HepG2 (cell line): ENCODE results near the gene WWC1. TPM values are rescaled to one million over a fixed set of nuclear protein-coding genes. Genes with fewer than 3 reads are reported as not detected.
A peak's percentile ranks its signal among the peaks of the same experiment; 100 is the strongest.

ENCODE experiments used
- ATF3 ChIP-seq: sonication (generic); formaldehyde crosslinking; IDR thresholded peaks from 2 replicates; pipeline ENCODE4 v1.4.0; 2020; ENCODE audit warnings: missing genetic modification reagents
- CENPBD1 ChIP-seq: sonication (generic); formaldehyde crosslinking; IDR thresholded peaks from 2 replicates; pipeline ENCODE4 v1.8.0; 2022; ENCODE audit warnings: missing genetic modification reagents, low read depth, mild to moderate bottlenecking, borderline replicate concordance
- CHCHD3 ChIP-seq: sonication (generic); formaldehyde crosslinking; IDR thresholded peaks from 2 replicates; pipeline ENCODE4 v1.8.0; 2022; ENCODE audit warnings: mild to moderate bottlenecking, missing genetic modification reagents, moderate library complexity
- CHD4 ChIP-seq: fragments of 200-600 bp; sonication (generic); IDR thresholded peaks from 2 replicates; pipeline ENCODE4 v1.7.0; 2017; ENCODE audit warnings: mild to moderate bottlenecking, low read length, borderline replicate concordance
- CSRNP2 ChIP-seq: sonication (generic); formaldehyde crosslinking; conservative IDR thresholded peaks from 2 replicates; pipeline ENCODE4 v1.8.0; 2022; ENCODE audit warnings: low read depth, missing genetic modification reagents
- GATAD1 ChIP-seq: IDR thresholded peaks from 2 replicates; pipeline ENCODE4 v1.6.1; 2016; ENCODE audit warnings: missing genetic modification reagents, missing compliant biosample characterization
- GPN1 ChIP-seq: sonication (generic); formaldehyde crosslinking; IDR thresholded peaks from 2 replicates; pipeline ENCODE4 v1.5.1; 2020; ENCODE audit warnings: missing genetic modification reagents, borderline replicate concordance
- HNRNPUL1 ChIP-seq: fragments of 200-400 bp; formaldehyde crosslinking; IDR thresholded peaks from 2 replicates; pipeline ENCODE4 v1.6.1; 2017; ENCODE audit warnings: low read depth, mild to moderate bottlenecking, low read length, moderate library complexity
- NCOA2 ChIP-seq: sonication (generic); formaldehyde crosslinking; IDR thresholded peaks from 2 replicates; pipeline ENCODE4 v1.8.0; 2022; ENCODE audit warnings: inconsistent platforms
- NFIC ChIP-seq: IDR thresholded peaks from 2 replicates; pipeline ENCODE4 v1.6.1; 2012; ENCODE audit warnings: mild to moderate bottlenecking, low read length, inconsistent platforms
- PPARG ChIP-seq: conservative IDR thresholded peaks from 2 replicates; pipeline ENCODE4 v1.6.1; 2016; ENCODE audit warnings: missing biosample characterization, missing genetic modification reagents
- RAD21 ChIP-seq: fragments of 450-650 bp; formaldehyde crosslinking; IDR thresholded peaks from 2 replicates; pipeline ENCODE4 v1.5.0; 2020; ENCODE audit warnings: mild to moderate bottlenecking
- RFXAP ChIP-seq: sonication (generic); formaldehyde crosslinking; IDR thresholded peaks from 2 replicates; pipeline ENCODE4 v1.4.0; 2020; ENCODE audit warnings: missing genetic modification reagents, borderline replicate concordance
- SMARCC2 ChIP-seq: fragments of 450-650 bp; IDR thresholded peaks from 2 replicates; pipeline ENCODE4 v1.6.1; 2017; ENCODE audit warnings: antibody characterized with exemption, mild to moderate bottlenecking
- SMC3 ChIP-seq: IDR thresholded peaks from 2 replicates; pipeline ENCODE4 v1.6.1; 2011; ENCODE audit warnings: low read length, improper control_type of control experiment
- SOX13 ChIP-seq, 3 experiments: fragments of 450-650 bp in 1 of 3; sonication (generic) in 1 of 3; formaldehyde crosslinking in 1 of 3; IDR thresholded peaks in 2 of 3; conservative IDR thresholded peaks in 1 of 3; 2 replicates each; pipeline versions ENCODE4 v1.5.0 to v1.6.1; 2016 to 2020; ENCODE audit warnings: antibody characterized with exemption in 1 of 3, mild to moderate bottlenecking in 1 of 3, missing compliant biosample characterization in 1 of 3, missing genetic modification reagents in 1 of 3, moderate library complexity in 1 of 3
- THAP8 ChIP-seq: sonication (generic); formaldehyde crosslinking; IDR thresholded peaks from 2 replicates; pipeline ENCODE4 v1.5.1; 2020; ENCODE audit warnings: missing genetic modification reagents, mild to moderate bottlenecking, borderline replicate concordance
- ZFP91 ChIP-seq: sonication (generic); formaldehyde crosslinking; IDR thresholded peaks from 2 replicates; pipeline ENCODE4 v1.9.0; 2022; ENCODE audit warnings: missing genetic modification reagents, mild to moderate bottlenecking, borderline replicate concordance
- ZNF256 ChIP-seq: sonication (generic); formaldehyde crosslinking; conservative IDR thresholded peaks from 2 replicates; pipeline ENCODE4 v1.4.0; 2020; ENCODE audit warnings: missing genetic modification reagents
- ZNF260 ChIP-seq: sonication (generic); formaldehyde crosslinking; IDR thresholded peaks from 2 replicates; pipeline ENCODE4 v1.4.0; 2020; ENCODE audit warnings: missing genetic modification reagents, low read depth, mild to moderate bottlenecking, borderline replicate concordance
- ZNF451 ChIP-seq: sonication (generic); formaldehyde crosslinking; IDR thresholded peaks from 2 replicates; pipeline ENCODE4 v1.5.0; 2020; ENCODE audit warnings: mild to moderate bottlenecking, missing genetic modification reagents
- ZNF616 ChIP-seq: sonication (generic); formaldehyde crosslinking; IDR thresholded peaks from 2 replicates; pipeline ENCODE4 v1.5.0; 2020; ENCODE audit warnings: low read depth, mild to moderate bottlenecking, missing genetic modification reagents
- ZNF704 ChIP-seq: sonication (generic); formaldehyde crosslinking; IDR thresholded peaks from 2 replicates; pipeline ENCODE4 v1.8.1; 2023; ENCODE audit warnings: mild to moderate bottlenecking, inconsistent platforms, moderate library complexity, missing genetic modification reagents, borderline replicate concordance
- ZNF766 ChIP-seq: sonication (generic); formaldehyde crosslinking; IDR thresholded peaks from 2 replicates; pipeline ENCODE4 v1.5.0; 2020; ENCODE audit warnings: missing genetic modification reagents, borderline replicate concordance
- polyA plus RNA-seq, 8 experiments: library from polyadenylated mRNA; depleted of rRNA in 3 of 8; stranded (reverse) in 7 of 8; unstranded in 1 of 8; fragments of >200 nt; fragmentation: Illumina TruSeq in 4 of 8; extraction: Trizol in 4 of 8; gene quantifications; 2 replicates each; pipeline versions ENCODE4 v1.2.1 to v1.2.3, GENCODE V29; 2011 to 2016; ENCODE audit warnings: low read depth in 4 of 8, missing spikeins in 1 of 8, mixed read lengths in 1 of 8; ENCODE audit not compliant: insufficient read depth in 1 of 8
- total RNA-seq, 5 experiments: library from RNA; depleted of rRNA; stranded (reverse); fragments of >200 nt; fragmentation: Illumina TruSeq; extraction: Trizol; gene quantifications; 2 replicates each; pipeline ENCODE4 v1.2.3, GENCODE V29; 2016; ENCODE audit warnings: low read depth in 1 of 5

WWC1 gene
- total and polyA plus RNA-seq, 2 of the 13 experiments (the other 11 are each of a cell fraction or from before 2014, with no cell fraction given): 8.3 to 17.9 TPM

- no peak for TF ChIP-seq SOX13 (IDR thresholded peaks at IDR 0.05)
- TF ChIP-seq SOX13 (CRISPR knock-in tag; conservative IDR thresholded peaks at IDR 0.05 in 1 of 2, IDR thresholded peaks at IDR 0.05 in 1 of 2): no peak
- no peak for TF ChIP-seq CHCHD3
- no peak for TF ChIP-seq CENPBD1 (CRISPR knock-in tag)
- TF ChIP-seq ZNF451: no peak; the same call in 1 of the 2 replicates
- TF ChIP-seq ZNF616 (CRISPR knock-in tag): 0 out of 2 replicates have a peak, but pooled peaks have one; percentile 77
- TF ChIP-seq CHD4: no peak
- TF ChIP-seq NCOA2 (CRISPR knock-in tag): no peak; the same call in 1 of the 2 replicates
- 0 out of 2 replicates have a peak, but pooled peaks have one; percentile 34 for TF ChIP-seq RFXAP (CRISPR knock-in tag)
- no peak for TF ChIP-seq SMARCC2
- no peak for TF ChIP-seq ZNF766
- TF ChIP-seq ZNF704 (CRISPR knock-in tag): no peak
- TF ChIP-seq HNRNPUL1: no peak
- no peak for TF ChIP-seq ZNF260
- TF ChIP-seq RAD21 (CRISPR knock-in tag): 0 out of 2 replicates have a peak, but pooled peaks have one; percentile 48
- no peak for TF ChIP-seq CSRNP2 (CRISPR knock-in tag)
- no peak for TF ChIP-seq GPN1 (CRISPR knock-in tag)
- TF ChIP-seq ATF3 (CRISPR knock-in tag): no peak
- TF ChIP-seq PPARG (CRISPR knock-in tag): peak; percentile 37; the same call in 1 of the 2 replicates
- no peak for TF ChIP-seq THAP8
- peak; percentile 29; the same call in 1 of the 2 replicates for TF ChIP-seq ZFP91
- no peak for TF ChIP-seq SMC3
- TF ChIP-seq ZNF256 (CRISPR knock-in tag): no peak
- TF ChIP-seq NFIC: no peak
- TF ChIP-seq GATAD1: 0 out of 2 replicates have a peak, but pooled peaks have one; percentile 20
Observed at GRCh38 chr5:168291342-168291963, at the start of gene WWC1 (continued).
